Right lobe of liver (tissue), 6 donors: ENCODE results near the gene ITGA4. TPM values are rescaled to one million over a fixed set of nuclear protein-coding genes. Genes with fewer than 3 reads are reported as not detected.

Experiments used
- ATAC-seq, 4 donors: fragments of 200-7000 bp; cut with Tn5 transposase; one replicate each; pipeline ENCODE4 v1.9.1; 2020; ENCODE audit warnings: mild to moderate bottlenecking in 4 of 4, moderate library complexity in 4 of 4
- DNase-seq, 3 donors: peaks; one replicate each; pipeline ENCODE4 v3.0.0-alpha.2; 2020
- H3K27ac ChIP-seq, 3 donors: fragments of 200-600 bp; one replicate each; pipeline ENCODE4 v1.8.0; 2022
- H3K27me3 ChIP-seq, 2 donors: fragments of 200-600 bp; one replicate each; pipeline ENCODE4 v1.8.0; 2022
- H3K36me3 ChIP-seq, 4 donors: fragments of 200-600 bp; sonication (generic) in 1 of 4; one replicate each; pipeline versions ENCODE4 v1.5.1 to v1.8.0; 2017 to 2022; ENCODE audit warnings: control low read depth in 1 of 4
- H3K4me1 ChIP-seq, 4 donors: fragments of 200-600 bp; sonication (generic) in 1 of 4; one replicate each; pipeline versions ENCODE4 v1.5.1 to v1.8.0; 2017 to 2022; ENCODE audit warnings: control low read depth in 1 of 4
- H3K4me3 ChIP-seq, 3 donors: fragments of 200-600 bp; one replicate each; pipeline ENCODE4 v1.8.0; 2022
- H3K9me3 ChIP-seq, 4 donors: fragments of 200-600 bp; sonication (generic) in 1 of 4; one replicate each; pipeline versions ENCODE4 v1.5.1 to v1.8.0; 2017 to 2022; ENCODE audit warnings: control low read depth in 1 of 4
- POLR2A ChIP-seq: fragments of 450-650 bp; IDR thresholded peaks from one replicate; pipeline ENCODE4 v1.6.1; 2017; ENCODE audit warnings: antibody characterized with exemption, mild to moderate bottlenecking
- WGBS: methylation state at CpG from one replicate; pipeline ENCODE4 v1.1.6; 2018; ENCODE audit warnings: low coverage, low lambda C conversion rate; ENCODE audit not compliant: insufficient coverage; ENCODE audit errors: missing lambda C conversion rate; 5-methylcytosine and 5-hydroxymethylcytosine counted together
- intact Hi-C, 2 donors: fragments of 100-400 bp; cut with DNase I; formaldehyde crosslinking; loops; one replicate each; pipeline versions ENCODE4 v1.11.2 to v1.14.1; 2022
- total RNA-seq, 6 experiments: library from RNA; depleted of rRNA in 2 of 6; stranded (reverse); fragments of >200 nt in 2 of 6; fragmentation: NEBNext Ultra II Directional in 3 of 6; extraction: Animal tissue kit (Norgen Biotek cat#: 25700) in 3 of 6; gene quantifications; one replicate each; pipeline versions ENCODE4 v1.1.0 to v1.2.4, GENCODE V29; 2016 to 2023
- TF ChIP-seq, protein P1 (sequence below), 4 donors: fragments of 200-600 bp in 3 of 4; fragments of 450-650 bp in 1 of 4; IDR thresholded peaks; one replicate each; pipeline versions ENCODE4 v1.5.1 to v1.8.0; 2016 to 2022; ENCODE audit warnings: antibody characterized with exemption in 4 of 4, mild to moderate bottlenecking in 2 of 4
- donor health status: DM: no; HTN: yes; CAD: no.
- donor health status: DM: no; HTN: no; CAD: no.
- donor health status: DM: no; HTN: no; CAD: no.
- donor health status: DM: no; HTN: yes; CAD: no.
- donor health status: DM: no; HTN: yes; CAD: no.

ITGA4 gene
- total RNA-seq, 6 experiments from 2014 or later: 1.2 to 7.4 (median 3.6) TPM

DNA sequence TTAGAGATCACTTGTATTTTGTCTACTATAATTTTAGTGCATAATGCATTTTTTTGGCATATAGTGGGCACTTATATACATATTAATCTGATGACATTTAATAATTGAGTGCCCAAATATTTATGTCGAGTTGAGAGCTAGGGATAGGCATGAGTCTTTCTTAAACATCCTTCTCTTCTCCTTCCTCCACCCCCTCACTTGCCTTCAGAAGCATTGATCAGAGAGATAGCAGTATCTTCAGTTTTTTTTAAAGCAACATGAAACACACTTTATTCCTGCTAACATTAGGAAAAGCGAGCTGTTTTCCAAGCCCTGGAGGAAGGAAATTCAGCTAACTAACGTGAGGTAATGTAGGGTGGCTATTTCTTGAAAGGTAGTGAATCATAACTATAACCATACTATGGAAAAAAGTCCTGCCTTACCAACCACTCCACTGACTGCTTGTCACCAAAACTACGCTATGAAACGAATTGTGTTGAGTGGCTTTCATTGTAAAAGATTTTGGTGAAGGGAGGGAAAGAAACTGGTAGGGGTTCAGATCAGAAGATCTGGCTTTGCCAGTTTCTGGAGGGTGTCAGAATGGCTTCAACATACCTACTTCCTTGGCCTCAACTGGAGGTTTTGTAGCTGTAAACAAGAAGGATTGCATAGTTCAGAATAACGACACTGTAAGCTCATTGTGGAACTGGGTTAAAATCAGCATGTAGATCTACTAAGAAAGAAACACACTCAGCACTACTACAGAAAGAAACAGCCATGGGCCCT, 2.3 kb upstream of the ITGA4 start:
- intact Hi-C loops: no loop called here
- Histone ChIP-seq H3K4me3 (no peak overlapping the region), H3K27me3 (peaks cover 0 to 7% of the 10 kb centered on the region in 2 donors), H3K9me3 (no peaks in the 10 kb centered on the region), H3K27ac (no peak overlapping the region), H3K36me3 (no peaks in the 10 kb centered on the region), H3K4me1 (peaks cover 0 to 6% (median 0%) of the 10 kb centered on the region in 4 donors)
- DNase-seq: no peak
- 43% methylated on average over 6 of the region's 6 CpGs for WGBS
- TF ChIP-seq, protein P1, sequence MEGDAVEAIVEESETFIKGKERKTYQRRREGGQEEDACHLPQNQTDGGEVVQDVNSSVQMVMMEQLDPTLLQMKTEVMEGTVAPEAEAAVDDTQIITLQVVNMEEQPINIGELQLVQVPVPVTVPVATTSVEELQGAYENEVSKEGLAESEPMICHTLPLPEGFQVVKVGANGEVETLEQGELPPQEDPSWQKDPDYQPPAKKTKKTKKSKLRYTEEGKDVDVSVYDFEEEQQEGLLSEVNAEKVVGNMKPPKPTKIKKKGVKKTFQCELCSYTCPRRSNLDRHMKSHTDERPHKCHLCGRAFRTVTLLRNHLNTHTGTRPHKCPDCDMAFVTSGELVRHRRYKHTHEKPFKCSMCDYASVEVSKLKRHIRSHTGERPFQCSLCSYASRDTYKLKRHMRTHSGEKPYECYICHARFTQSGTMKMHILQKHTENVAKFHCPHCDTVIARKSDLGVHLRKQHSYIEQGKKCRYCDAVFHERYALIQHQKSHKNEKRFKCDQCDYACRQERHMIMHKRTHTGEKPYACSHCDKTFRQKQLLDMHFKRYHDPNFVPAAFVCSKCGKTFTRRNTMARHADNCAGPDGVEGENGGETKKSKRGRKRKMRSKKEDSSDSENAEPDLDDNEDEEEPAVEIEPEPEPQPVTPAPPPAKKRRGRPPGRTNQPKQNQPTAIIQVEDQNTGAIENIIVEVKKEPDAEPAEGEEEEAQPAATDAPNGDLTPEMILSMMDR (IDR thresholded peaks at IDR 0.05): no peak
- no peak for TF ChIP-seq POLR2A
- ATAC-seq: no peak

DNA sequence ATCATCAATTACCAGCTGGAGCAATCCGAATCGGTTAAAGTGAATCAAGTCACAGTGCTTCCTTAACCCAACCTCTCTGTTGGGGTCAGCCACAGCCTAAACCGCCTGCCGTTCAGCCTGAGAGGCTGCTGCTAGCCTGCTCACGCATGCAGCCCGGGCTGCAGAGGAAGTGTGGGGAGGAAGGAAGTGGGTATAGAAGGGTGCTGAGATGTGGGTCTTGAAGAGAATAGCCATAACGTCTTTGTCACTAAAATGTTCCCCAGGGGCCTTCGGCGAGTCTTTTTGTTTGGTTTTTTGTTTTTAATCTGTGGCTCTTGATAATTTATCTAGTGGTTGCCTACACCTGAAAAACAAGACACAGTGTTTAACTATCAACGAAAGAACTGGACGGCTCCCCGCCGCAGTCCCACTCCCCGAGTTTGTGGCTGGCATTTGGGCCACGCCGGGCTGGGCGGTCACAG, 496 bp upstream of the ITGA4 start:
- Histone ChIP-seq H3K4me1 (peaks cover 0 to 6% (median 0%) of the 10 kb centered on the region in 4 donors), H3K9me3 (no peaks in the 10 kb centered on the region), H3K27ac (peak overlapping the region; percentile 15 to 77 (median 45)), H3K4me3 (peak overlapping the region; percentile 30 to 54 (median 40)), H3K36me3 (no peaks in the 10 kb centered on the region), H3K27me3 (peaks cover 0 to 7% of the 10 kb centered on the region in 2 donors)
- TF ChIP-seq, protein P1 (IDR thresholded peaks at IDR 0.05): no peak
- no peak for TF ChIP-seq POLR2A
- WGBS: 6% methylated on average over 12 of the region's 17 CpGs
- ATAC-seq (peak; percentile 68 to 80 (median 73)), DNase-seq (peak; percentile 51 to 76 (median 54))
- intact Hi-C loops: no loop called here

DNA sequence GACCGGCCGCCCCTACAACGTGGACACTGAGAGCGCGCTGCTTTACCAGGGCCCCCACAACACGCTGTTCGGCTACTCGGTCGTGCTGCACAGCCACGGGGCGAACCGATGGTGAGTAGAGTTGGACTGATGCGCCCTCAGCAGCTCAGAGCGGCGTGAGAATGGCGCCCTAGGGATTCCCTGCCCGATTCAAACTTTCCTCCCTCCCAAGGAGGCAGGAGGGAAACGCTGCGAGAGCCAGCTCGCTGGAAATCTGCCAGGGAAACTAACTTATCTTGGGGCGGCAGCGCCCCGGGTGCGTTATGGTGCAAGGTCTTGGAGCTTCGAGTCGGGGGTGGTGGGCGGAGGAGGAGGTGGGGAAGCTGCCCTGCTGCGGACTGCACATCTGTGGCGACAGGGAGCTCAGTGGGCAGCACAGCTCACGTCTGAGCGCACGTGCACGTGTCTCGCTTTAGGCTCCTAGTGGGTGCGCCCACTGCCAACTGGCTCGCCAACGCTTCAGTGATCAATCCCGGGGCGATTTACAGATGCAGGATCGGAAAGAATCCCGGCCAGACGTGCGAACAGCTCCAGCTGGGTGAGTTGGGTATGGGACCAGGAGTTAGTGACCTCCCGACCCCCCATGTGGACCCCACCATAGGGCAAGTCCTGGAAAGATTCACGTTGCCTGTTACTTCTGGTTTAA, 697 bp downstream of the ITGA4 start:
- intact Hi-C loops: no loop called here
- TF ChIP-seq POLR2A: no peak
- TF ChIP-seq, protein P1 (IDR thresholded peaks at IDR 0.05): no peak
- H3K4me1 ChIP-seq: peaks cover 0 to 6% (median 0%) of the 10 kb centered on the region in 4 donors
- no peaks in the 10 kb centered on the region for H3K9me3 ChIP-seq
- peaks cover 0 to 7% of the 10 kb centered on the region in 2 donors for H3K27me3 ChIP-seq
- WGBS: 5% methylated on average over 21 of the region's 45 CpGs
- peak; percentile 45 to 63 (median 50) for DNase-seq
- H3K4me3 ChIP-seq: peak overlapping the region; percentile 30 to 54 (median 40)
- H3K36me3 ChIP-seq: no peaks in the 10 kb centered on the region
- H3K27ac ChIP-seq: peak overlapping the region in 2 of 3 donors; percentile 45 to 77
- ATAC-seq: peak; percentile 30 to 50 (median 42)

DNA sequence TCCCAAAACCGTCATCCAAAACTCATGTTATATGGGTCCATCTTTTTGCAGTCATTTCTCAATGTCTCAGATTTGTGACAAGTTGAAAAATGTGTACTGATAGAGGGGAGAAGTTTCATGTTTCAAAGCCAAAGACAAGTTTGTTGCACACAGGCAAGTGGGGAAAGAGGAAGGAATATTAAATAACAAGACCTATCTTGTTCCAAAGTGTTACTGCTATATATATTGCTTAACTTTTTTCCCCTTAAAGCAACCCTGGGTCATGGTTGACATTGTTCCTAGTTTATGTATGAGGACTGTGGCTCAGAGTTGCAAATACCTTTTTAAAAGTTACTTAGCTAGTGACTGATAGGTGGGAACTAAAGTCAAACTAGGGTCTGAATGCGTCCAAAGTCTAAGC, 1.7 kb downstream of the ITGA4 start:
- intact Hi-C loops: no loop called here

More for the DNA sequence above, 1.7 kb downstream of the ITGA4 start:
- Histone ChIP-seq H3K9me3 (no peaks in the 10 kb centered on the region), H3K4me3 (peak overlapping the region in 1 of 3 donors; percentile 30), H3K27me3 (peaks cover 0 to 7% of the 10 kb centered on the region in 2 donors), H3K27ac (no peak overlapping the region), H3K4me1 (peaks cover 0 to 6% (median 0%) of the 10 kb centered on the region in 4 donors), H3K36me3 (no peaks in the 10 kb centered on the region)
- ATAC-seq (no peak), DNase-seq (no peak)
- no peak for TF ChIP-seq POLR2A
- TF ChIP-seq, protein P1 (IDR thresholded peaks at IDR 0.05): no peak
- WGBS: 34% methylated on average over 2 of the region's 2 CpGs
